Measurements from ENCODE around the gene LHFPL6.

The LHFPL6 gene

DNA sequence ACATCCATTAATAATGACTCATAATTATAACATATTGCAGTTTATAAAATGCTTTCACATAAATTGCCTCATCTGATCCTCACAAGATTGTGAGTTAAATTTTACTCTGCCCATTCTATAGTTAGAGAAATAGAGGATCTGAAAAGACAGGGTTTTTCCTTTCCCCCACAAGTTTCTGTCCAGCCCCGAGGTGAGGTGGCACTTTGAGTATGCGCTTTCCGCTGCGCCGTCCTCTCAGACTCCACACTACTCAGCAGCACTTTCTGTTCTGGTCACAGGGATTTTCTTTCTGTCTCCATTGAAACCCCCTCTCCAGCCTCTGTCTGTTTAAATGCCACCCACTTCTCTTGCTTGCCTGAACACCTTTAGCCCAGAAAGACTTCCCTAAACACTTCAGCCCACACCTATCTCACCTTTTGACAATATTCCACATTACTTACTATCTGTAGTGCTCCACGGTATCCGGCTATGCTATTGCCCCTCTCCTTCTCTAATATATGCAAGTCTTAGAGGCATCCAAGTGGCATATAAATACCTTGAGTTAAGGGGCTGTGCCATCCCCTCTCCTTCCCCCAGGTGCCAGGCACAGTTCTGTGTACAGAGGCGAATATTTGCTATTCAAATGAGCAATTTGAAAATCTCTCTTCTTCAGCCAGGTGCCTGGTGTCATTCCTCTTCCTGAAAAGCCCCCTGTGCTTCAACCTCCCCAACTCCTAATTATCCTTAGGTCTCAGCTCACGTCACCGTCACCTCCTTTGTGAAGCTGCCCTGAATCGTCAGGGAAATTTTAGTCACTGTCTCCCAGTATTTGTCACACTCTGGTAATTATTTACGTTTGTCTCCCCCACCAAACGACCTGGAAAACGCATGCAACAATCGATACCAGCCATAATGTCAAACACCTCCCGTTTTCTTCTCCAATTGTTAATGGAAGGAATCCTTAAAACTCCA, 296.1 kb downstream of the LHFPL6 start:
- no peak for DNase-seq (ENCODE audit: low read depth in 3 of 3)

DNA sequence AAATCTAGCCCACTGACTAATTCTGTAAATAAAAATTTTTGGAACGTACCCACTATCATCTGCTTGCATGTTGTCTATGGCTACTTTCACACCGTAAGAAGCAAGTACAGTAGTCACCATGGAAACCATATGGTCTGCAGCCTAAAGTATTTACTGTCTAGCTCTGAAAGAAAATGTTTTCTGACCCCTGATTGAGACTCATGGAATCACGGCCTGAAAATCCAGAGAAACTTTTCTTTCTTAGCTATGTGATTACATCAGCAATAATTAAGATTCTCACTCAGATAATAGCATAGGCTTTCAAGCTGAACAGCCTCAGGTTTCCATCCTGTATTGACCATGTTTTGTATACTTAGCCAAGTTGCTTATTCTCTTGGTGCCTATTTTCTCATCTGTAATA, 300.2 kb downstream of the LHFPL6 start:
- DNase-seq (ENCODE audit: low read depth in 3 of 3): no peak

DNA sequence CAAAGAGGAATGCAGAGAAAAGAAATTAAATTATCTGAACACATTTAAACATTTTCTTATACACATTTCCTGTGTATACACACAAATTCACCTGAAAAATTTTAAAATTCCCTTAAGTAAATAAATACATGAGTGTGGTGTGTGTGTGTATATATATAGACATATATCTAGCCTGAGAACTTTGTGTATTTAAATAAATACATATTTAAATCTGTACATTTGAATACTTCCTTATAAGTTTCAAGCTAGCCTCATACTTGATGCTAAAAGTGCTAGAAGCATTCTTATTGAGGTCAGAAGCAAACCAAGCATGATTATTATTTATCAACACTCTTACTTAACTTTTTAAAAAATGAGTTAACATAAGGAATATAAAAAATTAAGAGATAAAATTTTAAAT, 304.0 kb downstream of the LHFPL6 start:
- no peak for DNase-seq (ENCODE audit: low read depth in 3 of 3)

DNA sequence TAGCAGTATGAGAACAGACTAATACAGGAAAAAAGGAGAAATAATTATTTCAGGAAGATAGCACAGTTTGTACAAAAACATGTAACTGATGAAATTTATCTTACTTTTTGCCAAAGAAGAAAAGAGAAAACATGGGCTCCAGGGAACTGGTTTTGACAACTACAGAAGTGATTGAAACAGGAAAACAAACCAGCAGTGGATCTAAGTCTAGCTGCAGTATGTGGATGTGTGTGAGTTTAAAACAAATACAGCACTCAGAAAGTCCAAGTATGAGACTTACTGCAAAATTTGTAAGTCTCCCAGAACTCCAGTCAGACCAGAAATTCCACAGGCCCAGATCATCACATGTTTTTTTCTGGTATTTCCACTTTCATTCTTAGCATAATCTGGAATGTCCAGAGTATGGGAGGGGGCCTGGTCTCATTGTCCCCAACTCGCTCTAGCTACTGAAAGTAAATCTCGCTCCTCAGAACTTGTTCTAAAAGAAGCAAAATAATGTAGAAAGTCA, 305.3 kb downstream of the LHFPL6 start:
- DNase-seq (ENCODE audit: low read depth in 3 of 3): no peak

DNA sequence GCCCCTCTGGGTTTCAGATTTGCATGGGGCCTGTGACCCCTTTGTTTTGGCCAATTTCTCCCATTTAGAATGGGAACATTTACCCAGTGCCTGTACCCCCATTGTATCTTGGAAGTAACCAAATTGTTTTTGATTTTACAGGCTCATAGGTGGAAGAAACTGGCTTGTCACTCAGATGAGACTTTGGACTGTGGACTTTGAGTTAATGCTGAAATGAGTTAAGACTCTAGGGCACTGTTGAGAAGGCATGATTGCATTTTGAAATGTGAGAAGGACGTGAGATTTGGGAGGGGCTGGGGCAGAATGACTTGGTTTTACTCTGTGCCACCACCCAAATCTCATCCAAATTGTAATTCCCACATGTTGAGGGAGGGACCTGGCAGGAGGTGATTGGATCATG, 306.0 kb downstream of the LHFPL6 start:
- DNase-seq (ENCODE audit: low read depth in 3 of 3): no peak

DNA sequence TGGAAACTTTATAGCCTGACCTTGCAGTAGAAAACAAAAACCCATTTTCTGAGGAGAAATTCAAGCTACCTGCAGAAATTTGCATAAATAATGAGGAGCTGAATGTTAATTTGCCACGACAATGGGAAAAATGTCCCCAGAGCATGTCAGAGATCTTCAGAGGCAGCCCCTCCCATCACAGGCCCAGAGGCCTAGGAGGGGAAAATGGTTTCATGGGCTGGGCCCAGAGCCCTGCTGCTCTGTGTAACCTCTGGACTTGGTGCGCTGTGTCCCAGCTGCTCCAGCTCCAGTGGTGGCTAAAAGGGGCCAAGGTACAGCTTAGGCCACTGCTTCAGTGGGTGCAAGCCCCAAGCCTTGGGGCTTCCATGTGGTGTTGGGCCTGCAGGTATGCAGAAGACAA, 306.8 kb downstream of the LHFPL6 start:
- DNase-seq (ENCODE audit: low read depth in 3 of 3): no peak
